Daoy (cell line): ENCODE results near the gene SEC23A. TPM values are rescaled to one million over a fixed set of nuclear protein-coding genes. Genes with fewer than 3 reads are reported as not detected.
"Not testable (repeated sequence)": the region's sequence is repeated elsewhere in the genome, so short reads cannot be mapped to it uniquely, and the experiment has no call there.

Experiments
- DNase-seq: peaks from one replicate; pipeline ENCODE4 v3.0.0-alpha.2; 2015; ENCODE audit warnings: low read depth
- total RNA-seq: library from RNA; depleted of rRNA; stranded (reverse); fragments of >200 nt; shearing (Covaris generic); gene quantifications from 2 replicates; pipeline ENCODE4 v1.2.3, GENCODE V29; 2014

SEC23A gene
- total RNA-seq, 1 experiment from 2014 or later, result 146 TPM

DNA sequence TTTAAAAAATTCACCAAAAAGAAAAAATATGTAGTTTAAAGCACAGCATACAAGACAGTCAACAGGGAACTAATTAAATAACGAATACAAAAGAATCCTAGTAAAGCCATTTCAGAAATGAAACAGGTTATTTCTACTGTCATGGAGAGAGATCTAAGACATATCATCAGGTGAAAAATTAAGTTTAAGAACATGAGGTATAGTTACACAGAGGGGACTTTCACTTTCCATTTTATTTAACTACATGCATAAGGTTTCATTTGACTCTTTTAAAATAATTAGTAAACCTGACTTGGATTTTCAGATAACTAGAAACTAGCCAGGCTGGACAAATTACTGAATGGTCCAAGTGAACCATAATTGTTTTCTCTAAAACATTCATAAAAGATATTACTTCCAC is 11.3 kb downstream of the SEC23A start:
- DNase-seq, result no peak

DNA sequence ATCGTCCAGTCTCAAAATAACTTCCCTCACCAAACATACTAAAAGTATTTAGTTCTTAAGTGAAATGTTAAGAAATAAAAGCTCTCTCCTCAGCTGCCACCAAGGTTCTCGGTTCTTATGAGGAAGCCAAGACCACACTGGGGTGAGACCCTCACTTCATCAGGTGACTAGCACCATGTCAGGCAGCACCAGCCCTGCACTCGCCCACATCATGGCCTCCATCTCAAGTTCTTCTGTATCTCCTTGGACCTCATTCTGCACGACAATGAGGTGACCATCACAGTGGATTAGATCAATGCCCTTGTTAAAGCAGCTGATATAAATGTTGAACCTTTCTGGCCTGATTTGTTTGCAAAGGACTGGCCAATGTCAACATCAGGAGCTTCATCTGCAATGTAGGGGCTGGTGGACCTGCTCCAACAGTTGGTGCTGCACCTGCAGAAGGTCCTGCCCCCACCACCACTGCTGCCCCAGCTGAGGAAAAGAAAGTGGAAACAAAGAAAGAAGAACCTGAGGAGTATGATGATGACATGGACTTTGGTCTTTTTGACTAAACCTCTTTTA is 12.4 kb downstream of the SEC23A start:
- no peak for DNase-seq

DNA sequence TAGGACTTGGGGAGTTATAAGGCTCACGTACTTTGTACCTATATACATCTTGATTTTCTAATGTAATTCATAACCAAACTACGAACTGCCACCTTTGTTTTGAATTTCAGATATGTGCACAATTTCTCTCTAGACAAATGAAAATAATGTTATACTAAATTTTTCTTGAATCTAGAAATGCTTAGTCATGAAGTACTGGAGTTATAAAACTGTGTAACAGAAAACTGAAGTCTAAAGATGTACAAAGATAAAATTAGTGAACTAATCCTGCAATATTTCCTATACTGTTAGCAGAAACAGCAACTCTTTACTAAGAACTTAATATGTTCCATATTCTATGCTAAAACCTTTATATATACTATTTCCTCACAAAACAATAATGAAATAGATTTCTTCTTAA is 15.5 kb downstream of the SEC23A start:
- no peak for DNase-seq

- no peak for DNase-seq
Measured at GRCh38 chr14:39085933-39086332, 17.1 kb downstream of the SEC23A start.

GRCh38 chr14:39083127-39083526 is 19.9 kb downstream of the SEC23A start:
- no peak for DNase-seq

DNA sequence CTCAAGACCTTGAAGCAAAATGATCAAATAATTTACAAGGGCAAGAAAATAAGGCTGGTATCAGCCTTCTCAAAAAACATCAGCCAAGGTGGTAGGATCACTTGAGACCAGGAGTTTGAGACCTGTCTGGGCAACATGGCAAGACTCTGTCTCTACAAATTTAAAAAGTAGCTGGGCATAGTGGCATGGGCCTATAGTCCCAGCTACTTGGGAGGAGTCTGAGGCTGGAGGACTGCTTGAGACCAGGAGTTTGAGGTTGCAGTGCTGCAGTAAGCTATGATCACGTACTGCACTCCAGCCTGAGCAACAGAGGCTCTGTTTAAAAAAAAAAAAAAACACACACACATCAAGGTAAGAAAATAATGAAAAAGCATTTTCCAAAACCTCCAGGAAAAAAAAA is 22.1 kb downstream of the SEC23A start:
- no peak for DNase-seq

DNA sequence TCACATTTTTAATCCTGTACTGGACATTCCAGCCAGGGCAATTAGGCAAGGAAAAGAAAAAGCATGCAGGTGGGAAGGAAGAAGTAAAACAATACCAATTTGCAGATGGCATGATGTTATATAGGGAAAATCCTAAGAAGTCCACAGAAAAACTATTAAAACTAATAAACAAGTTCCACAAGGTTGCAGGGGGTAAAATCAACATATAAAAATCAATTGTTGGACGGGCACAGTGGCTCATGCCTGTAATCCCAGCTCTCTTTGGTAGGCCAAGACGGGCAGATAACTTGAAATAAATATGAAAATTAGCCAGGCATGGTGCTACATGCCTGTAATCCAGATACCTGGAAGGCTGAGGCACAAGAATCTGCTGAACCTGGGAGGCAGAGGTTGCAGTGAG is 31.9 kb downstream of the SEC23A start:
- no peak for DNase-seq

DNA sequence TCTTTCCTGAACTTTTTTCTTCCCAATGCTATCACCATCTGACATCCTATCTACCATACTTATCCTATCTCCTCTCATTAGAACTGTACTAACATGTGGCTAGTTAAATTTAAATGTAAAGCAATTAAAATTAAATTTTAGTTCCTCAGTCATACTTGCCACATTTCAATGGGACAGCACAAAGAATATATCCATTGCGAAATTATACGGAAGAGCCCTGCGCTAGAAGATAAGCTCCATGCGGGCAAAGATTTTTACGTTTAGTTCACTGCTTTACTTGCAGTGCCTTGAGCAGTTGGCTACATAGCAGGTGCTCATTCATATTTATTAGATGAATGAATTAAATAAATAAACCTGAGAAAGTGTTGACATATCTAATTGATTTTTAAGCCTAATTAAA is 33.1 kb downstream of the SEC23A start:
- no peak for DNase-seq

- DNase-seq, result not testable (repeated sequence)
Measured at GRCh38 chr14:39069169-39069805, 33.7 kb downstream of the SEC23A start.

DNA sequence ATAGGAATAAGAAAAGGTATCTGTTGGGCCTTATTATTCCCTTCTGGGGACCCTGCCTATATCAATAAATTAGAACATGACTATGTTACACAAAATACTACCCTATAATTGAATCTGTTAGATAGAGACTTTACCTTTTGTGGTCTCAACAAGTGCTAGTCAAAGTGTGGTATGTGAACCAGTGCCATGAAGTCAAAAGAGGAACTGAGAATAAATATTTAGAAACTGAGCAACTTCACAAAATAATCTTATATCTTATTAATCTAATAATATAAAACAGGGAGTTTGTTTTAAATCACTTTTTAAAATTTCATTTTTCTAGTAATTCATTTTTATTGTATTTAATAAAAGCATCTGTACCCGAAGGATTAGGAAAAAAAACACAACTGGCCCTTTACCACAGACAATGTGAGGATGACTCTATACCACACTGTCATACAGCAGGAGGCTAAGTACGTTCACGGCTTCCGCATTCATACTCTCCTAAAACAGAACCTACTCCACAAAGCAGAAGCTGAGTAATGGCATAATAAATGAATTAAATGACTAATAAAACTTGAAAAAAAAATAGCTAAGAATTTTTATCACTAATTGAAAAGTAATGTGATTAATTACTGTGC is 42.1 kb downstream of the SEC23A start:
- no peak for DNase-seq

- DNase-seq, result no peak
Measured at GRCh38 chr14:39055786-39056474, 47.1 kb downstream of the SEC23A start.

GRCh38 chr14:39052869-39053454 is 50.1 kb downstream of the SEC23A start:
- not testable (repeated sequence) for DNase-seq

- peak; percentile 72 for DNase-seq
Measured at GRCh38 chr14:39050389-39050788, 52.6 kb downstream of the SEC23A start.

DNA sequence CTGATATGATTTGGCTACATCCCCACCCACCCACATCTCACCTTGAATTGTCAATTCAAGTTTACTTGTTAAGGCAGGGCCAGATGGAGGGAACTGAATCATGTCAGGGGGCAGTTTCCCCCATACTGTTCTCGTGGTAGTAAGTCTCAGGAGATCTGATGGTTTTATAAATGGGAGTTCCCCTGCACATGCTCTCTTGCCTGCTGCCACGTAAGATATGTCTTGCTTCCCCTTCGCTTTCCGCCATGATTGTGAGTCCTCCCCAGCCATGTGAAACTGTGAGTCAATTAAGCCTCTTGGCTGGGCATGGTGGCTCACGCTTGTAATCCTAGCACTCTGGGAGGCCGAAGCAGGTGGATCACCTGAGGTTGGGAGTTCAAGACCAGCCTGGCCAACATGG is 57.1 kb downstream of the SEC23A start:
- DNase-seq, result not testable (repeated sequence)

- no peak for DNase-seq
Measured at GRCh38 chr14:39043352-39043943, 59.6 kb downstream of the SEC23A start.

DNA sequence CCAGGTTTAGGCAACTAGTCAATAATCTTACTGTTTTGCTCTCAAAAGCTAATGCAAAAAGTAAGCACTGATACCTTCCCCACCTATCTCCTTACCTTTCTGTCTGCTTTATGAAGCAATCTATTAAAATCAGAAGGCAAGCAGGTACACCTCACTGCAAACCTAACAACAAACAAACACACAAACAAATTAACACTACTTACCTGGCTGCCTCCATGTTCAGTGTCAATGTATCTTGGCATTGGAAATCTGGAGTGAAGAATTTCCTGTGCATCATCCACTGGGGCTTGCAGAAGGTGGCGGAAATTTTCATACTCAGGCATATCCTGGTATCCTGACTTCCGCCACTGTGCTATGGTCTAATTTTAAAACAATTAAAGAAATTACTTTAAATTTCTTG is 62.5 kb downstream of the SEC23A start:
- DNase-seq, result no peak

DNA sequence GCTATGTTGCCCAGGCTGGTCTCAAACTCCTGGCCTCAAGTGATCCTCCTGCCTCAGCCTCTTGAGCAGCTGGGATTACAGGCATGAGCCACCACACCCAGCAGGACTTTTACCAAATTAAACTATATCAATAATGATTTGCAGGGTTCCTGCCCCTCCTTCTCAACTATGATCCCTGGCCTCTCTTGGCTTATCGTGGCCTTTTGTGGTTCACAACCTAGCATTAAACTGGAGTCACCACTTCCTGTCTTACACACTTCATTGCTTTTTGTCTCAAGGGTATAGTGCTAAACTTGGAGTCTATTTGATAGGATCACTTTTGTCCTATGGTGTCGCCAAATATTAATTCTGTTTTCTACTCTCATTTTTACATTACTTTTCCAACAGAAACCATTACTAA is 64.5 kb downstream of the SEC23A start:
- DNase-seq, result no peak

GRCh38 chr14:39036760-39037159 is 66.3 kb downstream of the SEC23A start:
- DNase-seq, result no peak

- DNase-seq, result no peak
Measured at GRCh38 chr14:39035336-39035735, 67.7 kb downstream of the SEC23A start.

DNA sequence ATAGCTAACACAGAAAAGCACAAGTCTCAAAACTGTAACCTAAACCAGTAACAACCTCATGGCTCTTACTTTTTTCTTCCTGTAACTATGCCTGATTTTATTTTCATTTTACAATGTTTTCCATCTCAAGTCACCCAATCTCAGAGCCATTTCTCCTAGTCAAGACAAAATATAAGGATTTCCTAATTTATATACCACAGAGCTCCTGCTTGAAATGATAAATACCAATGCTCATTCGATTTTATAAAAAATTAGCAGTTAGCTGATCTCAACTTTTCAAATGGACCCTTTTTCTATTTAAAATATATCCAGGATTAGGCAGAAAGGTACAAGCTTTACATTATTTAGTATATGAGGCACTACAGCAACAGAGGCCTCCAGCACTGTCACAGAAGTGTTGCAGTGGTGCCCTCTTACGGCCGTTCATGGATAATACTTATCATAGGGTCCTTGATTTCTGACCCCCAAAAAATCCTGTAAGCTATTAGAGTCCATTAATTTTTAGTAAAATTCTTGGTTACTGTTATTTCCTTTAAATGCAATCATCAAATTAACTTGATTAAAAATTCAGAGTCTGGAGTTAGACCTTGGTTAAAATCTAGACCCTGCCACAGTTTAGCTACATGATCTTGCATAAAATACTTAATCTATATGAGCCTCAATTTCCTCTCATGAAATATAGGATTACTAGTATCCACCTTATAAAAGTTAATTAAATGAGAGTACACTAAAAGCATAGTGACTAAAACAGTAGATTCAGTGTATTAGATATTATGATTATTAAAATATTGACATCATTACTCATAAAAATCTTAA is 68.3 kb downstream of the SEC23A start:
- peak; percentile 11 for DNase-seq

GRCh38 chr14:39033371-39033770 is 69.7 kb downstream of the SEC23A start:
- no peak for DNase-seq
